Measurements from ENCODE around the gene ARGLU1.

The ARGLU1 gene

GRCh38 chr13:106499896-106500295 lies 68.0 kb downstream of the ARGLU1 start:
- no peak for DNase-seq (ENCODE audit: low read depth)

GRCh38 chr13:106499113-106499512 lies 68.8 kb downstream of the ARGLU1 start:
- DNase-seq (ENCODE audit: low read depth) = no peak

- DNase-seq (ENCODE audit: low read depth) = no peak
Observed at GRCh38 chr13:106498571-106498970, 69.4 kb downstream of the ARGLU1 start.

- DNase-seq (ENCODE audit: low read depth) = no peak
Observed at GRCh38 chr13:106498158-106498557, 69.8 kb downstream of the ARGLU1 start.

- no peak for DNase-seq (ENCODE audit: low read depth)
Observed at GRCh38 chr13:106497079-106497478, 70.9 kb downstream of the ARGLU1 start.

GRCh38 chr13:106496072-106496997 lies 71.6 kb downstream of the ARGLU1 start:
- no peak for DNase-seq (ENCODE audit: low read depth)

GRCh38 chr13:106494936-106495335 lies 73.0 kb downstream of the ARGLU1 start:
- no peak for DNase-seq (ENCODE audit: low read depth)

- DNase-seq (ENCODE audit: low read depth) = no peak
Observed at GRCh38 chr13:106494506-106494905, 73.4 kb downstream of the ARGLU1 start.

- DNase-seq (ENCODE audit: low read depth) = no peak
Observed at GRCh38 chr13:106493533-106494220, 74.3 kb downstream of the ARGLU1 start.

- DNase-seq (ENCODE audit: low read depth) = no peak
Observed at GRCh38 chr13:106492588-106493475, 75.1 kb downstream of the ARGLU1 start.

- no peak for DNase-seq (ENCODE audit: low read depth)
Observed at GRCh38 chr13:106491928-106492587, 75.9 kb downstream of the ARGLU1 start.

All from stimulated activated CD8-positive, alpha-beta memory T cell treated with anti-CD3 and anti-CD28 coated beads, Interleukin-15, amount 100 ng/mL, for 1 hour (primary cell).